Activated T-helper 1 cell treated with Interleukin-2 at 50 U/mL for 16 hours (primary cell): ENCODE data around the gene ANO10.
"Not testable (repeated sequence)": the region's sequence is repeated elsewhere in the genome, so short reads cannot be mapped to it uniquely, and the experiment has no call there.

Source experiments
- DNase-seq: peaks from one replicate; pipeline ENCODE4 v3.0.0-alpha.2; 2020; ENCODE audit warnings: low read depth

ANO10 gene

GRCh38 chr3:43518515-43518914 lies 103.3 kb downstream of the ANO10 start:
- not testable (repeated sequence) for DNase-seq

DNA sequence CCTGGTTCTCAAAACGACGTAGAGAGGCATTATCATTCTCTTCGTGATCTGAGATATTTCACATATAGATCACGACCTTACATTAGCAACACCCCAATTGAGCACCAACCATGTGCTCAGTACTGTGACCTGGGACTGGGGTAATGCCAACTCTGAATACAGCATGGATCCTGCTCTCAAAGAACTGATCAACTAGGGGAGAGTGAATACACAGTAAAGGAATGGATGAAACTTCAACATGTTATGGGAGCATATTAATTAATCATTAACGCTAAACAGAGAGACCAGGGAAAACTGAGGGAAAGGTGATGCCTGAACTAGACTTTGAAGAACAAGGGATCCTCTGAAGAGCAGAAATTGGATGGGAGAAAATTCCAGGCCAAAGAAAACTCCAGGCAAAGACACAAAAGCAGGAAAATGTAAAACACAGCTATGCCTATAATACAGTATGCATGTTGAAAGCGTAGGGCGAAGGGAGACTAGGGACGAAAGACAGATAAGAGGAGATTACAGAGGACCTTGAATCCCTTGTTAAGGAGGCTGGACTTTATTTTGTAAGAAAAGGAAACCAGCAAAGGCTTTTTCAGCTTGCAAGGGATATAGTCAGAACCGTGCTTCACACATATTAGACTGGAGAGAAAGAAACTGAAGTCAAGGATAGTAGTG lies 105.7 kb downstream of the ANO10 start:
- no peak for DNase-seq

DNA sequence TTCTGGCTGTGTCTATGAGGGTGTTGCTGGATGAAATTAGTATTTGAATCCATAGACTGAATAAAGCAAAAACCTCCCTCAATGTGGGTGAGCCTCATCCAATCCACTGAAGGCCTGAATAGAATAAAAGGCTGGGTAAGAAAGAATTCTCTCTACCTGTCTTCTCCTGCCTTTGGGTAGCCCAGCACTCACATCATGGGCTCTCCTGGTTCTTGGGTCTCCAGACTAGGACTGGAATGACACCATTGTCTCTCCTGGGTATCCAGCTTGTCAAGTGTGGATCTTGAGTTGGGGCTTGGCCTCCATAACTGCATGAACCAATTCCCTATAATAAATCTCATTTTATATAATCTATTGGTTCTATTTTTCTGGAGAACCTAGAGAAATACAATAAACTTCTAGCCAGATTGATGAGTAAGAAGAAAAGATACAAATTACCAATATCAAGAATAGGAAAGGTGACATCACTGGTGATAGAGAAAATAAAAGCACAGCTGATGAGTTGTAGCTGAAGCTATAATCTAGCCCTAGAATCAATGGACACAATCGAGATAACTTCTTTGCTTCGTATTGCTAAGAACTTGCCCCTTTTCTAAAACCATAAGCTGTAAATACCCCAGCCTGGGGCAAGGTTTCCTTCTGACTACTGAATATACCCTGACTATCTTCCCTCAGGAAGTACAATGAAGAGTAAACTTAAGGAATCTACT lies 106.4 kb downstream of the ANO10 start:
- no peak for DNase-seq

GRCh38 chr3:43512754-43513404 lies 108.9 kb downstream of the ANO10 start:
- DNase-seq: no peak

GRCh38 chr3:43506644-43507043 lies 115.2 kb downstream of the ANO10 start:
- DNase-seq: no peak

DNA sequence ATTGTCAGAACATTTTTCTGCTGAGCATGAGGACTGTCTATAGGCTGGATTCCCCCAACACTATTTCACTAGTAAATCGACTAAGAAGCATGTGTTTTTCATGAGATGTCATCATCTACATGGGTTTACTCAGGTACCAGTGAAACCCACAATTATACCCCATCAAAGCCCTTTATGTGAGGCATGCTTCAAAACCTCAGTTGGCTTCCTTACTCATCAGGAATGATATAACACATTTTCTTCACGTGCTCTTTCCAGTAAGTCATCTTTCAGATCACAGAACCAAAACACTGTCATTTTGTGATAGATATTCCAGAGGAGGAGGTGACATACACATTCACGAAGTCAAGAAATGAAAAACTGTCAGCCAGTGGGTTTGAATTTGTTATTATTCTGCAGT lies 116.5 kb downstream of the ANO10 start:
- DNase-seq: no peak

GRCh38 chr3:43503067-43503728 lies 118.6 kb downstream of the ANO10 start:
- no peak for DNase-seq

GRCh38 chr3:43499256-43499655 lies 122.6 kb downstream of the ANO10 start:
- DNase-seq: no peak

- DNase-seq: no peak
These were observed 123.9 kb downstream of the ANO10 start for GRCh38 chr3:43497905-43498365.

GRCh38 chr3:43497422-43497821 lies 124.4 kb downstream of the ANO10 start:
- no peak for DNase-seq

GRCh38 chr3:43496740-43497375 lies 125.0 kb downstream of the ANO10 start:
- no peak for DNase-seq

DNA sequence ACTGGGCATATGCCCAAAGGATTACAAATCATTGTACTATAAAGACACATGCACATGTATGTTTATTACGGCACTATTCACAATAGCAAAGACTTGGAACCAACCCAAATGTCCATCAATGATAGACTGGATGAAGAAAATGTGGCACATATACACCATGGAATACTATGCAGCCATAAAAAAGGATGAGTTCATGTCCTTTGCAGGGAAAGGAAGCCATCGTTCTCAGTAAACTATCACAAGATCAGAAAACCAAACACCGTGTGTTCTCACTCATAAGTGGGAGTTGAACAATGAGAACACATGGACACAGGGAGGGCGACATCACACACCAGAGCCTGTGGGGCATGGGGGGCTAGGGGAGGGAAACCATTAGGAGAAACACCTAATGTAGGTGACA lies 128.9 kb downstream of the ANO10 start:
- not testable (repeated sequence) for DNase-seq

DNA sequence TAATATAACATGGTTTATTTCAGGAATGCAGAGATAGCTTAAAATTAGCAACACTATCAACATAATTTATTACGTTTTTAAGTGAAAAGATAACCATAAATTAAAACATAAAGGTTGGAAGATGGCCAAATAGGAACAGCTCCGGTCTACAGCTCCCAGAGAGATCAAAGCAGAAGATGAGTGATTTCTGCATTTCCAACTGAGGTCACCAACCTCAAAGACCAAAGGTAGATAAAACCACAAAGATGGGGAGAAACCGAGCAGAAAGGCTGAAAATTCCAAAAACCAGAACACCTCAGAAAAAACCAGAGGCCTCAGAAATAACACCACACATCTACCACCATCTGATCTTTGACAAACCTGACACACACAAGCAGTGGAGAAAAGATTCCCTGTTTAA lies 130.0 kb downstream of the ANO10 start:
- not testable (repeated sequence) for DNase-seq

GRCh38 chr3:43490640-43491185 lies 131.1 kb downstream of the ANO10 start:
- no peak for DNase-seq

DNA sequence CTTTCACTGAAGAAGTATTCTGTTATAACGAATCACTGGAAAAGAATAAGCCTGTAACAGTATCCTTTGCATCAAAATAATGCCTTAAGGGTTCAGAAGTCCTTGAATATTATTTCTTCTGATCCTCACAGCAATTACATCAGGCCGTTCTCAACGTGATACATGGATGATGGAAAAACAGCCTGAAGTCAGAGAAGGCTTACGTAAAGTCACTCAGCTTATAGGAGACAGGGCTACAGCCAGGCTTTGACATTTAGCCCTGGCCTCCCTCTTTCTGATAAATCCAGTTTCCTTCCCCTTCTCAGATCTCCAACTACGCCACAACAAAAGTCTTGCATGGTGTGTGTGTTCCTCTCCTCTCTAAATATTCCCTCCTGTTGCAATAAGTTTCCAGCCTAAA lies 131.9 kb downstream of the ANO10 start:
- no peak for DNase-seq

- DNase-seq: no peak
These were observed 135.9 kb downstream of the ANO10 start for GRCh38 chr3:43485931-43486330.

DNA sequence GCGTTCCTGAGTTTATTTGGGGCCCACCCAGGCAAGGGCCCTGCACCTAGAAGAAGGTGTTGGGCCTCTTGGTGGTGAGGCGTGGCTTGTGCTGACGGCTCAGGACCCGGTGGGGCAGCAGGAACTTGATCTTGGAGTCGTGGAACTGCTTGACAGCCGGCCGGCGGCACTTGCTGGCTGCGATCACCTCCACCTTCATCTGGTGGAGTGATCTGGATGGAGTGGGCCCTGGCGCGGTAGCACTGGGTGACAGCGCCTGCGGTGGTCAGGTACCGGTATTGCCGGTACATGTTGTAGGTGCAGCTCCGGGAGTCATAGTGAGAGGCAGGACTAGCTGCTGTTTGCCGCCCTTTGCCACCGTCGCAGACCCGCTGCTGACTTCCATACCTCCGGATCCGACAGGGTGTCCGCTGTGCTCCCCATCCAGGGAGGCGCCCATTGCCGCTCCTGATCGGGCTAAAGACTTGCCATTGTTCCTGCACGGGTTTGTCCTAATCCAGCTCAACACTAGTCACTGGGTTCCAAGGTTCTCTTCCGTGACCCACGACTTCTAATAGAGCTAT lies 136.8 kb downstream of the ANO10 start:
- no peak for DNase-seq

DNA sequence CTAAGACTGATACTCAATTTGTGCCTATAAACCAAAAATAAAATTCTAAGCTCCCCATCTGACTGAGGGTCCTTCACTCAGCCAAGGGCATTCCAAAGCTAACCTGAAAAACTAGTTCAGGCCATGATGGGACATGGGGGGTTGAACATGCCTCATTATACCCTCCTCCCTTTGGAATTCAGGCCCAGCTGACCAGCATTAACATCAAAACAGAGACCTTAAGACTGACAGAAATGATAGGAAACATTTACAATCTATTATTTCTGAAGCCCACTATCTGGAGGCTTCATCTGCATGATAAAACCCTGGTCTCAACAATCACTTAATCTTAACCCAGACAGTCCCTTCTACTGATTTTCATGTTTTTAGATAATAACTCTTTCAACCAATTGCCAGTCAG lies 140.4 kb downstream of the ANO10 start:
- no peak for DNase-seq

DNA sequence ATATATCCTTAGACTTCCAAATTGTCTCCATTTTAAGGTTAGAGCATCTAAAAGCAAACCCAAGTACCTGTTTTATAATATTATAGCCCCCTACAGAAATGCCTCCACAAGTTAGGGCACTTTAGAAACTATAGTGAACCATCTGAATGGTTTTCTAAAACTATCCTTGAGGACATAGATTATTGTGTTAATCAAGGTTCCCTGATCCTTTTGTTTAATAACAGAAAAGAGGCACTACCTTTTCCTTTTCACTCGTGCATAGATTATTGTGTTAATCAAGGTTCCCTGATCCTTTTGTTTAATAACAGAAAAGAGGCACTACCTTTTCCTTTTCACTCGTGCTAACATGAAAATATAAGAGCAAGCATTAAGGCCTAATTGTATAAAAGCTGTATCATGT lies 143.0 kb downstream of the ANO10 start:
- DNase-seq: not testable (repeated sequence)

DNA sequence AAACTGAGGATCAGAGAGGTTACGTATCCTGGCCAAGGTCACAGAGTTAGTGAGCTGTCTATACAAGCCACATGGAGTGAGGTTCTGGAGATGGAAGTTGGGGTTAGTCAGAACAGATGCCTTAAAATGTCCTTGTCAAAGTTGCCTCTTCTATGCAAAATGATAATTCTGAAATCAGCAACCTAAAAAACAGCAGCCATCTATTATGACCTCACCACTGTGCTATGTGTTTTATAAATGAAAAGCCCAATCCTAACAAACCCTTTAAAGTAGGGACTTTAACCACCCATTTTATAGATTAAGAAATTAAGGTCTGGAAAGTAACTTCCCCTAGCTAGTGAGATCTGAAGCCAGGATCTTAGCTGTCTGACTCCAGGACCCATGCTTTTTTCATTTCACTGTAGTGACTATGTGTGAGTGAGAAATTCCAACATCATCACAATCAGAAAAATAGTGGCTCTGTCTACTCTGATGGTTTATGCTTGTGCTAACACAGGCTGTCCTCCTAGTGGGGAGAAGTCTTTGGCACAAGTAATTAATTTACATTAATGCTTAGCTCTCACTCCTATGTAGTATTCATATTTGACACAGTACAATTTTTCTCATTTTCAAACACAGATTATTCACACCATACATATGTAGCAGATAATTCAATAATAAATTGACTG lies 143.6 kb downstream of the ANO10 start:
- DNase-seq: no peak

DNA sequence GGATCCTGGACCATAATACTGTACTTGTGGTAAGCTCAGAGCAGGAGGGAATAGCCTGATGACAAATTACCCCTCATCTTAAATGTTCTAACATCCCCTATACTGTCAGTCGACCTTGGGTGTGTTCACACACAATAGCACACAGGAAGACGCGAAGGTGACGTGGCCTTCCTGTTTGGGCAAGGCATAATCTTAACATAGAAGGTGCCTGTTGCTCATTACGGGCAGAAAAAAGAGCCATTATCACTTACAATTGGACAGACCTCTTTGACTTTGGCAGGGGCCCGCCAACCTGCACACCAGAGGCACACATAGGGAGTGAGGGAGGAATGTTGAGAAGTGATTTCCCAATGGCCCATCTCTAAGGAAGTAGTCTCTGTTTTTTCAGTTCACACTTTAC lies 144.2 kb downstream of the ANO10 start:
- DNase-seq: peak; percentile 46
